AG04449 (cell line): ENCODE measurements around the gene ACBD4.

Experiments used
- CTCF ChIA-PET: fragments of 350-600 bp; formaldehyde crosslinking; extraction: SDS; loops from one replicate; lab custom pipeline; 2021; ENCODE audit warnings: antibody characterized with exemption; lab: Yijun Ruan, JAX
- POLR2A ChIA-PET: fragments of 400-600, 350-600 bp; formaldehyde crosslinking; extraction: SDS; loops from one replicate; lab custom pipeline; 2020; ENCODE audit warnings: antibody characterized with exemption, inconsistent platforms; lab: Yijun Ruan, JAX
- DNase-seq: peaks from one replicate; pipeline ENCODE4 v3.0.0-alpha.2; 2010; ENCODE audit warnings: low read depth, low spot score
- H3K4me3 ChIP-seq: 2 replicates; pipeline ENCODE4 v1.5.1; 2011; ENCODE audit warnings: low read depth, mild to moderate bottlenecking, control low read depth, low read length
- TF ChIP-seq, protein P1 (sequence below): IDR thresholded peaks from one replicate; pipeline ENCODE4 v1.5.1; 2011; ENCODE audit warnings: mild to moderate bottlenecking, moderate library complexity, low read length, control low read depth, inconsistent platforms; ENCODE audit not compliant: insufficient read depth; ENCODE audit errors: missing control alignments

Gene ACBD4

DNA sequence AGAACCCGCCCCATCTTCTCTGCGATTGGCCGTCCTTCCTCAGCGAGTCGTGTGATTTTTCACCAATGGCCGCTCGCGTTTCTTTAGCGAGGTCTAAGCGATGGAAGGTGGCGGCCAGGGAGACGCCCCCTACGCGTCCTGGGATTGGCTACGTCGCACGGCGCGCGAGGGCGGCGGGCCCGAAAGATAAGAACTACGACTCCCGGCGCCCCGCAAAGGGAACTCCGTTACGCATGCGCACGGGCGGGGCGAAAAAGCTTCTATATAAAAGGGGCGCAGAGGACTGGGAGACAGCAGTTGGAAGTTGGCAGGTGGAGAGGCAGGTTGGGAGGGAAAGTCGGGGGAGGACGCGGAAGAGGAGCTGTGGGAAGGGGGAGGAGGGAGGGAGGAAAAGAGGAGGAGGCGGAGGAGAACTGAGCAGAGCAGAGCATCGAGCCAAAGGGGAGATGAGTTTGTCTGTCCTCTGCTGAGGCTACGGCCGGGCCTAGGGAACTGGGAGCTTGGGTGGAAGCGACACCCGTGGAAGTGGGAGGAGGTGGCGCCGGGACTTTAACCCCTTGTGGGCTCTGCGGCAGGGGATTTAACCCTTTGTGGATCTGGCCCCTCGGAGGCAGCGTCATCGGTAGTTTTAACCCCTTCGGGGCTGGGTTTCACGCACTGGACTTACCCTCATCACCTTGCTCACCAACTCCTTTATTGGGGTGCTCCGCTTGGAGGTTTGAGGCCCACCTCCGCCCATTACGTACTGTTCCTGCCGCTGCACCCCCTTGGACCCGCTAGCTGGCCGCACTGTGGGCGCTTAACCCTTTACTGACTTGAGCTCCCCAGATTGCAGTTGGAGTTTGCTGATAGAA, 12.9 kb downstream of the ACBD4 start, which contains the start of gene HEXIM1:
HEXIM1 (plus strand) TSS at position 293 of the 854 bp plus-strand sequence. CDS start 716 bp downstream, outside the sequence.
- ChIA-PET POLR2A (interaction anchor here (0.5 to 6.4 kb wide), 39 partner anchors 8 to 1158 kb away, joined by 3 to 308 read pairs (median 4); partner anchors contain the start of genes ACBD4, FMNL1, HEXIM2 and NMT1), CTCF (interaction anchor here (0.7 to 19.9 kb wide), 13 partner anchors 9 to 237 kb away, joined by 3 to 399 read pairs (median 8); partner anchors contain the start of genes ACBD4, HEXIM2 and PLCD3)
- DNase-seq, result peak; percentile 97
- TF ChIP-seq, protein P1, sequence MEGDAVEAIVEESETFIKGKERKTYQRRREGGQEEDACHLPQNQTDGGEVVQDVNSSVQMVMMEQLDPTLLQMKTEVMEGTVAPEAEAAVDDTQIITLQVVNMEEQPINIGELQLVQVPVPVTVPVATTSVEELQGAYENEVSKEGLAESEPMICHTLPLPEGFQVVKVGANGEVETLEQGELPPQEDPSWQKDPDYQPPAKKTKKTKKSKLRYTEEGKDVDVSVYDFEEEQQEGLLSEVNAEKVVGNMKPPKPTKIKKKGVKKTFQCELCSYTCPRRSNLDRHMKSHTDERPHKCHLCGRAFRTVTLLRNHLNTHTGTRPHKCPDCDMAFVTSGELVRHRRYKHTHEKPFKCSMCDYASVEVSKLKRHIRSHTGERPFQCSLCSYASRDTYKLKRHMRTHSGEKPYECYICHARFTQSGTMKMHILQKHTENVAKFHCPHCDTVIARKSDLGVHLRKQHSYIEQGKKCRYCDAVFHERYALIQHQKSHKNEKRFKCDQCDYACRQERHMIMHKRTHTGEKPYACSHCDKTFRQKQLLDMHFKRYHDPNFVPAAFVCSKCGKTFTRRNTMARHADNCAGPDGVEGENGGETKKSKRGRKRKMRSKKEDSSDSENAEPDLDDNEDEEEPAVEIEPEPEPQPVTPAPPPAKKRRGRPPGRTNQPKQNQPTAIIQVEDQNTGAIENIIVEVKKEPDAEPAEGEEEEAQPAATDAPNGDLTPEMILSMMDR, result no peak
- peak within 1 kb of the TSS; percentile 98 for H3K4me3 ChIP-seq

DNA sequence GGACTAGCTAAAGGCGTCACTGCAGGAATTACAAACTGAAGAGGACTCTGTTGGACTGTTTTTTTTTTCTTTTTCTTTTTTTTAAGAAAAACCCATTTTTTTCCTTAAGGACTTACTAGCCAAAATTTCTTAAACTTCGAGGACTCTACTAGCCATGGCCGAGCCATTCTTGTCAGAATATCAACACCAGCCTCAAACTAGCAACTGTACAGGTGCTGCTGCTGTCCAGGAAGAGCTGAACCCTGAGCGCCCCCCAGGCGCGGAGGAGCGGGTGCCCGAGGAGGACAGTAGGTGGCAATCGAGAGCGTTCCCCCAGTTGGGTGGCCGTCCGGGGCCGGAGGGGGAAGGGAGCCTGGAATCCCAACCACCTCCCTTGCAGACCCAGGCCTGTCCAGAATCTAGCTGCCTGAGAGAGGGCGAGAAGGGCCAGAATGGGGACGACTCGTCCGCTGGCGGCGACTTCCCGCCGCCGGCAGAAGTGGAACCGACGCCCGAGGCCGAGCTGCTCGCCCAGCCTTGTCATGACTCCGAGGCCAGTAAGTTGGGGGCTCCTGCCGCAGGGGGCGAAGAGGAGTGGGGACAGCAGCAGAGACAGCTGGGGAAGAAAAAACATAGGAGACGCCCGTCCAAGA, 13.7 kb downstream of the ACBD4 start:
- POLR2A ChIA-PET, result interaction anchor here (0.6 to 6.4 kb wide), 34 partner anchors 8 to 351 kb away, joined by 3 to 308 read pairs (median 4); partner anchors contain the start of genes ACBD4, FMNL1, HEXIM2 and NMT1
- CTCF ChIA-PET, result interaction anchor here (0.7 to 19.9 kb wide), 18 partner anchors 8 to 236 kb away, joined by 3 to 399 read pairs (median 4); partner anchors contain the start of genes ACBD4, HEXIM2 and PLCD3
- H3K4me3 ChIP-seq, result peak overlapping the region; percentile 98
- TF ChIP-seq, protein P1, result peak; percentile 95
- no peak for DNase-seq

DNA sequence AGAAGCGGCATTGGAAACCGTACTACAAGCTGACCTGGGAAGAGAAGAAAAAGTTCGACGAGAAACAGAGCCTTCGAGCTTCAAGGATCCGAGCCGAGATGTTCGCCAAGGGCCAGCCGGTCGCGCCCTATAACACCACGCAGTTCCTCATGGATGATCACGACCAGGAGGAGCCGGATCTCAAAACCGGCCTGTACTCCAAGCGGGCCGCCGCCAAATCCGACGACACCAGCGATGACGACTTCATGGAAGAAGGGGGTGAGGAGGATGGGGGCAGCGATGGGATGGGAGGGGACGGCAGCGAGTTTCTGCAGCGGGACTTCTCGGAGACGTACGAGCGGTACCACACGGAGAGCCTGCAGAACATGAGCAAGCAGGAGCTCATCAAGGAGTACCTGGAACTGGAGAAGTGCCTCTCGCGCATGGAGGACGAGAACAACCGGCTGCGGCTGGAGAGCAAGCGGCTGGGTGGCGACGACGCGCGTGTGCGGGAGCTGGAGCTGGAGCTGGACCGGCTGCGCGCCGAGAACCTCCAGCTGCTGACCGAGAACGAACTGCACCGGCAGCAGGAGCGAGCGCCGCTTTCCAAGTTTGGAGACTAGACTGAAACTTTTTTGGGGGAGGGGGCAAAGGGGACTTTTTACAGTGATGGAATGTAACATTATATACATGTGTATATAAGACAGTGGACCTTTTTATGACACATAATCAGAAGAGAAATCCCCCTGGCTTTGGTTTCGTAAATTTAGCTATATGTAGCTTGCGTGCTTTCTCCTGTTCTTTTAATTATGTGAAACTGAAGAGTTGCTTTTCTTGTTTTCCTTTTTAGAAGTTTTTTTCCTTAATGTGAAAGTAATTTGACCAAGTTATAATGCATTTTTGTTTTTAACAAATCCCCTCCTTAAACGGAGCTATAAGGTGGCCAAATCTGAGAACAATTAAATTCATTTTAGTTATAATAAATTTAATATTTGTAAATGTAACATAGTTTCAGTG, 14.5 kb downstream of the ACBD4 start:
- TF ChIP-seq, protein P1, result no peak
- peak overlapping the region; percentile 98 for H3K4me3 ChIP-seq
- ChIA-PET POLR2A (interaction anchor here (0.6 to 6.4 kb wide), 17 partner anchors 11 to 235 kb away, joined by 3 to 308 read pairs (median 9); partner anchors contain the start of genes ACBD4, FMNL1, HEXIM2 and NMT1), CTCF (interaction anchor here (0.9 to 19.9 kb wide), 17 partner anchors 10 to 229 kb away, joined by 3 to 399 read pairs (median 4); partner anchors contain the start of genes ACBD4, HEXIM2 and PLCD3)
- DNase-seq, result no peak

DNA sequence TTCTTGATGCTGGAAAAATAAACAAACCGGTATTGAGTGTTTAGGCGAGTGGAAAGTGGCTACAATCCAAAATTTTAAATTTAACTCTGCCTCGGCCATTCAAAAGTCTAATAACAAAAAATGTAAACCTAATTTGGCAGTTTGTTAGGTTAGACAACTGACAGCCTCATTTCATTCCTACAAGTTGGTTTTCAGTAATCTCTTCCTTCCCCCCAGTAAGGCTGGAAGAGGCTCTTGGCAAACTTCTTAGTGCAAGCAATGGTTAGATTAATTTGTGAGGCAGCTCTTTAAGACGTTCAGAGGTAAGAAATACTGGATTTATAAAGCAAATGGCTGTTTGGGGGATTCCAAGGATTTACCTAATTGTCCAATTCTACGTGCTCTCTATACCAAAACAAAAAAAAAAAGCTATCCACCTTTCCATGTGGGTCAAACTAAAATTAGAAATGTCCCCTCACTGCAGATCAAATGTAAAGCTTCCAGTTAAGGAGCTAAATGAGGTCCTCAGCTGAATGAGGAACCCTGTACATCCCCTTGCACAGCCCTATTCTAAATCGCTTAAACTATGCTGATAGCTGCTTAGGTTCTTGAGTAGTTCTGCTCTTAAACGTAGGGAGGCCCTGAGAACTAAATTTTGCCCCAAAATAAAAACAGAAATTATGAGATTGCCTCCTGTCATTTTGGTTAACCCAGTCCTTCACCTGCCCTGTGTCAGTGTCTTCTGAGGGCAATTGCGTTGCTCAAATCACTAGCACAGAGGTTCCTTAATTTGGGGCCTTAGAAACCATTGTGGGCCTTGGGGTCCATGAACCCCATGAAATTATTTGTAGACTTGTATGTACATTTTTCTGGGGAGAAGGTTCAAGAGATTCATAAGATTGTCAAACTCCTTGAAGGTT, 15.7 kb downstream of the ACBD4 start:
- peak overlapping the region; percentile 98 for H3K4me3 ChIP-seq
- TF ChIP-seq, protein P1, result no peak
- ChIA-PET CTCF (interaction anchor here (0.9 to 19.9 kb wide), 15 partner anchors 10 to 231 kb away, joined by 3 to 399 read pairs (median 7); partner anchors contain the start of genes ACBD4, HEXIM2 and PLCD3), POLR2A (interaction anchor here (1.1 to 6.4 kb wide), 5 partner anchors 9 to 47 kb away, joined by 4 to 308 read pairs (median 66); partner anchors contain the start of genes ACBD4 and HEXIM2)
- DNase-seq, result no peak

DNA sequence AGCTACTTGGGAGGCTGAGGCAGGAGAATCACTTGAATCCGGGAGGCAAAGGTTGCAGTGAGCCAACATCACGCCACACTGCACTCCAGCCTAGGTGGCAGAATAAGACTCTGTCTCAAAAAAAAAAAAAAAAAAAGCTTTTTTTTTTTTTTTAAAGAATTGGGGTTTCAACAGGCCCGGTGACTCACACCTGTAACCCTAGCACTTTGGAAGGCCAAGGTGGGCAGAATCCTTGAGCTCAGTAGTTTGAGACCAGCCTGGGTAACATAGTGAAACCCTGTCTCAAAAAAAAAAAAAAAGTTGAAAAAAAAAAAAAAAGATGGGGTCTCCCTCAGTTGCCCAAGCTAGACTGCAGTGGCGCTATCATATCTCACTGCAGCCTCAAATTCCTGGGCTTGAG, 19.5 kb downstream of the ACBD4 start:
- no peak overlapping the region for H3K4me3 ChIP-seq
- TF ChIP-seq, protein P1, result no peak
- DNase-seq, result no peak
- ChIA-PET CTCF (interaction anchor here (1.0 to 19.9 kb wide), 3 partner anchors 20 to 64 kb away, joined by 3 to 399 read pairs (median 236); partner anchors contain the start of genes ACBD4 and PLCD3), POLR2A (interaction anchor here (0.6 to 0.8 kb wide), 2 partner anchors 64 to 286 kb away, joined by 3 to 4 read pairs; no protein-coding TSS in a partner anchor)
